ENCODE measurements around the gene MAP4K2.

MAP4K2 gene

GRCh38 chr11:64794526-64794925, 8.5 kb downstream of the MAP4K2 start:
- DNase-seq (ENCODE audit: low read depth): no peak
- no peak overlapping the region for H3K4me3 ChIP-seq (ENCODE audit: low read length)
- TF ChIP-seq, protein P1, sequence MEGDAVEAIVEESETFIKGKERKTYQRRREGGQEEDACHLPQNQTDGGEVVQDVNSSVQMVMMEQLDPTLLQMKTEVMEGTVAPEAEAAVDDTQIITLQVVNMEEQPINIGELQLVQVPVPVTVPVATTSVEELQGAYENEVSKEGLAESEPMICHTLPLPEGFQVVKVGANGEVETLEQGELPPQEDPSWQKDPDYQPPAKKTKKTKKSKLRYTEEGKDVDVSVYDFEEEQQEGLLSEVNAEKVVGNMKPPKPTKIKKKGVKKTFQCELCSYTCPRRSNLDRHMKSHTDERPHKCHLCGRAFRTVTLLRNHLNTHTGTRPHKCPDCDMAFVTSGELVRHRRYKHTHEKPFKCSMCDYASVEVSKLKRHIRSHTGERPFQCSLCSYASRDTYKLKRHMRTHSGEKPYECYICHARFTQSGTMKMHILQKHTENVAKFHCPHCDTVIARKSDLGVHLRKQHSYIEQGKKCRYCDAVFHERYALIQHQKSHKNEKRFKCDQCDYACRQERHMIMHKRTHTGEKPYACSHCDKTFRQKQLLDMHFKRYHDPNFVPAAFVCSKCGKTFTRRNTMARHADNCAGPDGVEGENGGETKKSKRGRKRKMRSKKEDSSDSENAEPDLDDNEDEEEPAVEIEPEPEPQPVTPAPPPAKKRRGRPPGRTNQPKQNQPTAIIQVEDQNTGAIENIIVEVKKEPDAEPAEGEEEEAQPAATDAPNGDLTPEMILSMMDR (conservative IDR thresholded peaks at IDR 0.05; ENCODE audit: low read depth, low read length): no peak

DNA sequence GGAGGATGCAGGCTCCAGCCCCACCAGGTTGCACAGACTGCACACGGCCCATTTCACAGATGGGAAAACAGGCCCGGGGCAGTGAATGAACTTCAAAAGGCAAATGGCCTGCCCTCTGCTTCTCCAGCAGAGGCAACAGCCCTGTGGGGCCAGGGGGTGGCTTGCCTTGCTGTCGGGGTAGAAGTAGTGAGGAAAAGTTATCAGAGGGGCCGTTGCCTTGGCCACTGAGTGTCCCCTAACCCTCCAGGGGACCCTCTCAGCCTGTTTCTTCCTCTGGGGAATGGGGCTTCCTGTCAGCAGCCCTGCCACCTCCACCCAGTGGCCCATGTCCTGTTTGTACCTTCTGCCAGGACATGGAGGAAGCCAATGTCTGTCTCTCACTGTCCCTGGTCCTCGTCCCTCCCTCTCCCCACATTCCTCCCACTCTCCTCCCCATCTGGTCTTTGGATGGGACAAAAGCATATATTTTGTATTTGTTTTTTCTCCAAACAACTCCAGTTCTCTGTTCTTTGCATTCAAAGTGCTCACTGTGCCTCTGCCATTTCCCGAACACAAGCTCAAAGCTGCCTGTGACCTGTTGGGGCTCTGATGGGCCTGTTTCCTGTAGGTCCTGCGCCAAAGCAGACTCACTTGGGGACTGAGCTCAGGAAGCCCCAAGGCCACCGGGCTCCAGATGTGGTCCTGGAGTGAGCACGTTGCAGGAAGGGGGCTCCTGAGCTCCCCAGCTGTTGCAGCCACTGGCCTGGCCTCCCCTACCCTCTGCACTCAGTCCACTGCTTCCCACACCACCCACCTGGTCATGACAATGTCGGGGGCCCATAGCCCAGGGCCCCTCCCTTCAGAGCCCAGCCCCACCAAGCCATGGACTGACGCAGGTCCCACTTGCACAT, 9.5 kb downstream of the MAP4K2 start:
- TF ChIP-seq, protein P1 (conservative IDR thresholded peaks at IDR 0.05; ENCODE audit: low read depth, low read length): no peak
- no peak overlapping the region for H3K4me3 ChIP-seq (ENCODE audit: low read length)
- DNase-seq (ENCODE audit: low read depth): no peak

DNA sequence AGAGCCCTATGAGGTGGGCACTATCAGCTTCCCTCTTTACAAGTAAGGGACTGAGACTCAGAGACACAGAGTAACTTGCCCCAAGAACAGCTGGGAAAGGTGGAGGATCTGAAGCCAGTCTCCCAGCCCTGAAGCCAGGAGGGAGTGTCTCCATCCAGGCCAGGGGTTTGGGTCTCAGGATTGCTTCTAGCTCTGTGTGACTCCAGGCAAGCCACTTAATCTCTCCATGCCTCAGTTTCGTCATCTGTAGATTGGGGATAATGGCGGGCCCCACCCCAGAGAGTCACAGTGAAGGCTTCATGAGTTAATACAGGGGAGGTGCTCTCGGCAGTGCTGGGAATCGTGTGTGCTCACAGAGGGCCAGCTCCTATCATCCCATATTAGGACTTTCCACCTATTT, 10.5 kb downstream of the MAP4K2 start:
- no peak for DNase-seq (ENCODE audit: low read depth)
- TF ChIP-seq, protein P1 (conservative IDR thresholded peaks at IDR 0.05; ENCODE audit: low read depth, low read length): no peak
- H3K4me3 ChIP-seq (ENCODE audit: low read length): no peak overlapping the region

DNA sequence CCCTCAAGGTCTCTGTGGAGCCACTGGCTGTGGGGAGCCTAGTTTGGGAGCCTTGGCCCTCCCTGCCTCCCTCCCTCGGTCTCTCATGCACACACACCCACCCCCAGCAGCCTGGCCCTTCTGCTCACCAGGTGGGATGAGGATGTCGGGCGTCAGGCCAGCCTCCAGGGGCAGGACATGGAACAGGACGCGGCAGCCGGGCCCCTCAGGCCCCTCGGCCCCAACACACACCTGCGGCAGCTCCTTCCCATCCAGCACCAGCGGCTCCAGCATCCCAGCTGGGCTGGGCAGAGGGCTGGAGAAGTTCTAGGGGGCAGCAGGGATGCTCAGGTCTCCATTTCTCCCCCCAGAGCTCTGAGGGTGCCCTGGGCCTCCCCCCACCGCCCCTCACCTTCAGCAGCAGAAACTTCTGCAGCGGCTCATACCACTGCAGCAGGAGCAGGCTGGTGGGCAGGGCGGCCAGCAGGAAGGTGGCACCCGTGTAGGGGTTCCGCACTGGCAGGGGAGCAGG, 11.2 kb downstream of the MAP4K2 start:
- no peak overlapping the region for H3K4me3 ChIP-seq (ENCODE audit: low read length)
- TF ChIP-seq, protein P1 (conservative IDR thresholded peaks at IDR 0.05; ENCODE audit: low read depth, low read length): no peak
- DNase-seq (ENCODE audit: low read depth): no peak

- DNase-seq (ENCODE audit: low read depth): no peak
Measured at GRCh38 chr11:64790205-64791095, 12.6 kb downstream of the MAP4K2 start.

GRCh38 chr11:64789331-64790204, 13.4 kb downstream of the MAP4K2 start:
- DNase-seq (ENCODE audit: low read depth): no peak
- H3K4me3 ChIP-seq (ENCODE audit: low read length): no peak overlapping the region
- TF ChIP-seq, protein P1 (conservative IDR thresholded peaks at IDR 0.05; ENCODE audit: low read depth, low read length): no peak

More at GRCh38 chr11:64790205-64791095, 12.6 kb downstream of the MAP4K2 start:
- H3K4me3 ChIP-seq (ENCODE audit: low read length): no peak overlapping the region
- TF ChIP-seq, protein P1 (conservative IDR thresholded peaks at IDR 0.05; ENCODE audit: low read depth, low read length): no peak

Measured in retinal pigment epithelial cell (primary cell).